Measurements from ENCODE around the gene SRPK3. TPM values are rescaled to one million over a fixed set of nuclear protein-coding genes. Genes with fewer than 3 reads are reported as not detected.
A peak's percentile ranks its signal among the peaks of the same experiment; 100 is the strongest.

Gene SRPK3
- total RNA-seq, 2 donors from 2014 or later, result not detected

DNA sequence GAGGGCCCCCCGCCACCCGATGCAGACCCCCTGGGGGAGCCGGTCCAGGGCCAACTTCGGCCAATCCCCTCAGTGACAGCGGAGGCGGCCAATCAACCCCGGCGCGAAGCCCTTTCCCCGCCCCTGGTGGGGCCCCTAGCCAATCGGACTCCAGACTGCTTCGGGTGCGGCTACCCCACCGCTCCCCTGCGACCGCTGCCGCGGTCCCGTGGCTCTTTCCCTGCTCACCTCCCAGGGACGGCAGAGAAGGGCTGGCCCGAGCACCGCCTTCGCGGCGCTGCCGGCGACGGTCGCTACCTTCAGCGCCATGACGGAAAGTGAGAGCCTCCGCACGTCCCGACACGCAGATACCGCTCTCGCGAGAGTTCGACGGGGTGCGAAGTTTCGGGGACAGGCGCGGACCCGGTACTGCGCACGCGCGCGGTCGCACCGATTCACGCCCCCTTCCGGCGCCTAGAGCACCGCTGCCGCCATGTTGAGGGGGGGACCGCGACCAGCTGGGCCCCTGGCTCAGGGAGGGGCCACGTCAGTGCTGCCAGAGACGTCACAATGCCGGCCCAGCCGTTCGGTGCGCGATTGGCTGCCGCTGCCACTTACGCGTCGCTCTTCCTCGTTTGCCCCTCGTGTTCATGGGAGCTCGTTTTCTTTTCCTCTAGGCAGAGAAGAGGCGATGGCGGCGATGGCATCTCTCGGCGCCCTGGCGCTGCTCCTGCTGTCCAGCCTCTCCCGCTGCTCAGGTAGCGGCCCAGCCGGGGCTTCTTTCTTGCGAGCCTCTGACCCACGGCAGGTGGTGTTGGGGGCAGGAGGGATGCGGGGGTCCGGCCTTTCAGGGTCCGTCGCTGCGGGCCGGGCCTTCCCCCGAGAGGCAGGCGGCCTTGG is 13.4 kb downstream of the SRPK3 start, which contains the start of the genes IDH3G and SSR4:
Gene IDH3G (minus strand): TSS at position 358 of the 879 bp plus-strand sequence. CDS start 49 bp downstream, at position 309.
Gene SSR4 (plus strand): TSS at position 651 of the 879 bp plus-strand sequence. CDS start 20 bp downstream, at position 671.
- H3K4me3 Mint-ChIP-seq, result peak within 1 kb of the TSS; percentile 92
- H3K27ac Mint-ChIP-seq, result peak within 1 kb of the TSS; percentile 88 to 89
- ATAC-seq (peak; percentile 96), DNase-seq (ENCODE audit: low spot score) (peak; percentile 95)
- H3K36me3 Mint-ChIP-seq, result no peaks in the 10 kb centered on the region
- no peaks in the 10 kb centered on the region for H3K27me3 Mint-ChIP-seq
- H3K4me1 Mint-ChIP-seq (ENCODE audit: low read depth in 2 of 2), result peaks cover 14 to 24% of the 10 kb centered on the region in 2 donors
- H3K9me3 Mint-ChIP-seq, result no peaks in the 10 kb centered on the region

GRCh38 chrX:153794897-153795816 is 14.3 kb downstream of the SRPK3 start:
- H3K27me3 Mint-ChIP-seq, result no peaks in the 10 kb centered on the region
- H3K4me3 Mint-ChIP-seq, result peak overlapping the region; percentile 92
- DNase-seq (ENCODE audit: low spot score) (no peak), ATAC-seq (peak in 1 of 2 donors; percentile 3)
- H3K4me1 Mint-ChIP-seq (ENCODE audit: low read depth in 2 of 2), result peaks cover 14 to 21% of the 10 kb centered on the region in 2 donors
- H3K9me3 Mint-ChIP-seq, result no peaks in the 10 kb centered on the region
- peak overlapping the region; percentile 88 to 89 for H3K27ac Mint-ChIP-seq
- no peaks in the 10 kb centered on the region for H3K36me3 Mint-ChIP-seq

DNA sequence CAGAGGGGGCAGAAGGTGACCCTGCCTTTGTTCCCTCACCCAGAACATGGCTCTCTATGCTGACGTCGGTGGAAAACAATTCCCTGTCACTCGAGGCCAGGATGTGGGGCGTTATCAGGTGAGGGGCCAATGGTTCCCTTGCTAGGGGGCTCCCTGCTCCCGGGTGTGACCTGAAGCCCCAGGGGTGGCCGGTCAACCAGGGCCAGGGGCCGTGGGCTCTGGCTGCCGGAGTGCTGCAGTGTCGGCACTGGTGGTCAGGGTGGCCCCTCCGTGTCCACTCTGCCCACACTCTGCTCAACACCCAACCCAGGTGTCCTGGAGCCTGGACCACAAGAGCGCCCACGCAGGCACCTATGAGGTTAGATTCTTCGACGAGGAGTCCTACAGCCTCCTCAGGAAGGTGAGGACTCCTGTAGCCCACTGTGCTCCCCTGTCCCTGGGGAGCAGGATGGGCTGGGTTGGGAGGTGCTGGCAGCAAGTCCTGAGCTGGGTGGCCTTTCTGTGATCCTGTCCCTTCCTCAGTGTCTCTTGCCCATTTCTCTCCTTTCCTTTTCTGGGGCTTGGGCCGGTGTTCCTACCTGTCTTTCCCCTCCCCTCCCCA is 16.7 kb downstream of the SRPK3 start:
- Mint-ChIP-seq H3K27me3 (no peaks in the 10 kb centered on the region), H3K9me3 (no peaks in the 10 kb centered on the region), H3K4me3 (no peak overlapping the region), H3K27ac (no peak overlapping the region), H3K36me3 (no peaks in the 10 kb centered on the region), H3K4me1 (ENCODE audit: low read depth in 2 of 2) (peaks cover 13 to 14% of the 10 kb centered on the region in 2 donors)
- ATAC-seq, result no peak
- DNase-seq (ENCODE audit: low spot score), result no peak

- Mint-ChIP-seq H3K4me3 (no peak overlapping the region), H3K36me3 (no peaks in the 10 kb centered on the region), H3K9me3 (no peaks in the 10 kb centered on the region), H3K4me1 (ENCODE audit: low read depth in 2 of 2) (peaks cover 5 to 6% of the 10 kb centered on the region in 2 donors), H3K27ac (no peak overlapping the region), H3K27me3 (no peaks in the 10 kb centered on the region)
- ATAC-seq (no peak), DNase-seq (ENCODE audit: low spot score) (no peak)
These were observed 18.5 kb downstream of the SRPK3 start for GRCh38 chrX:153799326-153799725.

DNA sequence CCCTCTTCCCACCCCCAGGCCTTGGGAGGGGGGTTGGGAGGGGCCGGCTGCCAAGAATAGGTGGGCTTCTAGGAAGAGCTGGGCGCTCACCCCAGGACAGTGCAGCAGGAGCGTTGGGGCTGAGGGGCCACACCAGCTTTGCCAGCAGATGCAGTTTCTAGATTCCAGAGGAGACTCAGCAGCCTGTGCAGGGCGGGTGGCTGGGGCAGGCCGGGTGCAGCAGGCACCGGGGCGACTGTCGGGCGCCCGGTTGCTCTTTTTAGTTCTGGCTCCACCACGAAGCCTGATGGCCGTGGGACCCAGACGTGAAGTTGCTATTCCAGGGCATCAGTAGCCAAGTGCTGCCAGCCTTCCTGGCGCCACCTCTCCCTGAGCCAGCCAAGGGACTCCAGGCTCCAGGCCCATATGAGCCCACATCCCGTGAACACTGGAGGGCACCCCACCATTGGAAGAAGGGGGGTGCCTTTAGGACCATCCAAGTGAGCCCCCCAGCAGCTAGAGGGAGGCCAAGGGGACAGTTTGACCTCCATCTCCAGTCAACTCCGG is 19.4 kb downstream of the SRPK3 start:
- no peak for DNase-seq (ENCODE audit: low spot score)
- no peak for ATAC-seq
- H3K27ac Mint-ChIP-seq, result no peak overlapping the region
- H3K4me3 Mint-ChIP-seq, result no peak overlapping the region
- H3K9me3 Mint-ChIP-seq, result no peaks in the 10 kb centered on the region
- H3K4me1 Mint-ChIP-seq (ENCODE audit: low read depth in 2 of 2), result peaks cover 5 to 6% of the 10 kb centered on the region in 2 donors
- H3K27me3 Mint-ChIP-seq, result no peaks in the 10 kb centered on the region
- H3K36me3 Mint-ChIP-seq, result no peaks in the 10 kb centered on the region

GRCh38 chrX:153800746-153801145 is 19.9 kb downstream of the SRPK3 start:
- Mint-ChIP-seq H3K4me1 (ENCODE audit: low read depth in 2 of 2) (peaks cover 5 to 6% of the 10 kb centered on the region in 2 donors), H3K9me3 (no peaks in the 10 kb centered on the region), H3K36me3 (no peaks in the 10 kb centered on the region), H3K4me3 (no peak overlapping the region), H3K27ac (no peak overlapping the region), H3K27me3 (no peaks in the 10 kb centered on the region)
- no peak for ATAC-seq
- DNase-seq (ENCODE audit: low spot score), result no peak

- no peak overlapping the region for H3K4me3 Mint-ChIP-seq
These were observed 20.8 kb downstream of the SRPK3 start for GRCh38 chrX:153801669-153802068.

DNA sequence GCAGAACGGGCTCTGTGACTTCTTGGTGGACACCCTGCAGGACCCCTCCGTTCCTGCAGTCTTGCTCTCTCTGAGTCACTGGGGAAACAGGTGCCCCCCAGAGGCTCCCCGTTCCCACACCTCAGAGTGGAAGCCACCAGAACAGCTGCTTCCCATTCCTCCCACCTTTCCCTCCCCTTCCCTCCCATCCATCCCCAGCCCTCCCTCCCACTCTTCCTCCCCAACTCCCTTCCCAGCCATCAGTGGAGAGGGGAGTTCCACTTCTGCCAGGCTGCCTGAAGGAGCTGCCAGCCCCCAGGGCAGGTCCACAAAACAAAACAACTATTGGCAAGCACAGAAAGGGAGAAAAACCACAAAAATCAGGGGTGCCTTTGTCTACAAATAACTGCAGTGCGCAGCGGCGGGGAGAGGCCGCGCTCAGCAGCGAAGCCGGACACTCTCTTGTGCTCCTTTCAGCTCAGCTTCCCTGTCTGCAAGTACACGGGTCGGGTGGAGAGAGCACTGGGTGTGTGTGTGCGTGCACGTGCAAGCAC is 21.7 kb downstream of the SRPK3 start:
- DNase-seq (ENCODE audit: low spot score) (no peak), ATAC-seq (no peak)
- Mint-ChIP-seq H3K4me1 (ENCODE audit: low read depth in 2 of 2) (no peaks in the 10 kb centered on the region), H3K27ac (no peak overlapping the region), H3K27me3 (no peaks in the 10 kb centered on the region), H3K4me3 (no peak overlapping the region), H3K36me3 (no peaks in the 10 kb centered on the region), H3K9me3 (no peaks in the 10 kb centered on the region)

More at GRCh38 chrX:153801669-153802068, 20.8 kb downstream of the SRPK3 start:
- no peak for ATAC-seq
- H3K36me3 Mint-ChIP-seq, result no peaks in the 10 kb centered on the region
- H3K4me1 Mint-ChIP-seq (ENCODE audit: low read depth in 2 of 2), result no peaks in the 10 kb centered on the region
- no peak for DNase-seq (ENCODE audit: low spot score)
- H3K27me3 Mint-ChIP-seq, result no peaks in the 10 kb centered on the region
- no peak overlapping the region for H3K27ac Mint-ChIP-seq
- no peaks in the 10 kb centered on the region for H3K9me3 Mint-ChIP-seq

DNA sequence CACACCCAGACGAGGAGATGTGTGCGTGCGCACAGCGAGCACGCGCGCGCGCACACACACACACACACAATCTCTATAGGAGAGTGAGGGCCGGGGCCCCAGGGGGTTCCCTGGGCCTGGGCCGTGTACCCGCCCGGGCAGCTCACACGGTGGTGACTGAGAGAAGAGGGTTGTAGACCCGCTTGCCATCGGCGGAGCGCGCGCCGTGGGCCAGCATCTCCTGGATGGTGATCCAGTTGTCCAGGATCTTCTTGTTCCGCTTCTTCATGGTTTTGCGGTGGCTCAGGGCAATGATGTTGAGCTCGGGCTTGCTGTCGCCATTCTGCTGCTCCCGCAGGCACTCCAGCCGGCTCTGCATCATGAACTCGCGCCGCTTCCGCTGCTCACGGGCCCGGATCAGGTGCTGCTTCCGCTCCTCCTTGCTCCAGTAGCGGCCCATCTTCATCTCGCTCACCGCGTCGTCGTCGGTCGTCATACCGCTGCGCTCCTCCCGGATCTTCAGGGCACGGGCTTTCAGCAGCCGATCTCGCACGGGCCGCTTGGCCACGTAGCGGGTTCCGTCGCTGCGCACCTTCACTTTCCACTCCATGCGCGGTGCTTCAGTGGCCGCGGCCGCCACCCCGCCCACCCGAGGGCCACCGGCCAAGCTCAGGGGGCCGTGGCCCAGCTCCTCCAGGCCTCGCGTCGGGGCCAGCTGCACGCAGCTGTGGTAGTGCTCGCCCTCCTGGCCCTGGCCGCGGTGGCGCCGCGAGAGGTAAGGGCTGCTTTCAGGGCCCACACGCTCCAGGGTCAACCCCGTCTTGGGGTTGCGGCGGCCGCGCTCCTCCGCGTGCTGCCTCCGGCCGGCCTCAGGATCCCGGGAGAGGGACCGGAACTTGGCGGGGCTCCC is 22.6 kb downstream of the SRPK3 start:
- no peak overlapping the region for H3K27ac Mint-ChIP-seq
- DNase-seq (ENCODE audit: low spot score) (no peak), ATAC-seq (no peak)
- H3K36me3 Mint-ChIP-seq, result no peaks in the 10 kb centered on the region
- peaks cover 0 to 2% of the 10 kb centered on the region in 2 donors for H3K27me3 Mint-ChIP-seq
- peaks cover 0 to 3% of the 10 kb centered on the region in 2 donors for H3K4me1 Mint-ChIP-seq (ENCODE audit: low read depth in 2 of 2)
- H3K4me3 Mint-ChIP-seq, result no peak overlapping the region
- H3K9me3 Mint-ChIP-seq, result no peaks in the 10 kb centered on the region

- no peak for DNase-seq (ENCODE audit: low spot score)
- Mint-ChIP-seq H3K4me3 (no peak overlapping the region), H3K36me3 (no peaks in the 10 kb centered on the region), H3K9me3 (no peaks in the 10 kb centered on the region), H3K27me3 (peaks cover 0 to 2% of the 10 kb centered on the region in 2 donors), H3K27ac (no peak overlapping the region), H3K4me1 (ENCODE audit: low read depth in 2 of 2) (peaks cover 0 to 6% of the 10 kb centered on the region in 2 donors)
- no peak for ATAC-seq
These were observed 23.3 kb downstream of the SRPK3 start for GRCh38 chrX:153804100-153804595.

DNA sequence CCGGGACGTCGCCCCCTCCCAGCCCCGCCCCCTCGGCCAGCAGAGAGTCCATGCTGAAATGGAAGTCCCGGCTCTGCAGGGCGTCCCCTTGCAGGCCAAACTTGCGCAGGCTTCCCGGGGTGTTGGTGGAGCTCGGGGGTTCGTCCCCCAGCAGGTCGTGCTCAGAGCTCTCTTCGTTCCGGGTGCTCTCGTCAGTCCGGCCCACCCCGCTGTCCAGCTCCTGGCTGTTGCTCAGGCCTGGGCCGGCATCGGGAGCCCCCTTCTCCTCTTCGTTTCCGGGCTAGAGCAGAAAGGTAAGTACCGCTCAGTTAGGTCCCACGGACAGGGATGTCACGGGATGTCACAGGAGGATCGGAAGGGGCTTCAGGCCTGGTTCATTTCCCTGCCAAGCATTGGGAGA is 23.8 kb downstream of the SRPK3 start:
- H3K36me3 Mint-ChIP-seq, result no peaks in the 10 kb centered on the region
- H3K4me3 Mint-ChIP-seq, result no peak overlapping the region
- H3K27ac Mint-ChIP-seq, result no peak overlapping the region
- H3K9me3 Mint-ChIP-seq, result no peaks in the 10 kb centered on the region
- ATAC-seq (no peak), DNase-seq (ENCODE audit: low spot score) (no peak)
- H3K27me3 Mint-ChIP-seq, result peaks cover 0 to 2% of the 10 kb centered on the region in 2 donors
- H3K4me1 Mint-ChIP-seq (ENCODE audit: low read depth in 2 of 2), result peaks cover 0 to 6% of the 10 kb centered on the region in 2 donors

- Mint-ChIP-seq H3K27ac (no peak overlapping the region), H3K9me3 (no peaks in the 10 kb centered on the region), H3K27me3 (peaks cover 0 to 2% of the 10 kb centered on the region in 2 donors), H3K4me1 (ENCODE audit: low read depth in 2 of 2) (peaks cover 0 to 6% of the 10 kb centered on the region in 2 donors), H3K36me3 (no peaks in the 10 kb centered on the region), H3K4me3 (no peak overlapping the region)
- no peak for ATAC-seq
- DNase-seq (ENCODE audit: low spot score), result no peak
These were observed 24.6 kb downstream of the SRPK3 start for GRCh38 chrX:153805436-153805835.

All from natural killer cell treated with Interleukin-12 subunit alpha and Interleukin-12 subunit beta and Interleukin-15 and Interleukin-18, amount 100 ng/mL, for 72 hours (primary cell).